Measurements from ENCODE around the gene FNDC11.
"Not testable (repeated sequence)": the region's sequence is repeated elsewhere in the genome, so short reads cannot be mapped to it uniquely, and the experiment has no call there.

FNDC11 gene

DNA sequence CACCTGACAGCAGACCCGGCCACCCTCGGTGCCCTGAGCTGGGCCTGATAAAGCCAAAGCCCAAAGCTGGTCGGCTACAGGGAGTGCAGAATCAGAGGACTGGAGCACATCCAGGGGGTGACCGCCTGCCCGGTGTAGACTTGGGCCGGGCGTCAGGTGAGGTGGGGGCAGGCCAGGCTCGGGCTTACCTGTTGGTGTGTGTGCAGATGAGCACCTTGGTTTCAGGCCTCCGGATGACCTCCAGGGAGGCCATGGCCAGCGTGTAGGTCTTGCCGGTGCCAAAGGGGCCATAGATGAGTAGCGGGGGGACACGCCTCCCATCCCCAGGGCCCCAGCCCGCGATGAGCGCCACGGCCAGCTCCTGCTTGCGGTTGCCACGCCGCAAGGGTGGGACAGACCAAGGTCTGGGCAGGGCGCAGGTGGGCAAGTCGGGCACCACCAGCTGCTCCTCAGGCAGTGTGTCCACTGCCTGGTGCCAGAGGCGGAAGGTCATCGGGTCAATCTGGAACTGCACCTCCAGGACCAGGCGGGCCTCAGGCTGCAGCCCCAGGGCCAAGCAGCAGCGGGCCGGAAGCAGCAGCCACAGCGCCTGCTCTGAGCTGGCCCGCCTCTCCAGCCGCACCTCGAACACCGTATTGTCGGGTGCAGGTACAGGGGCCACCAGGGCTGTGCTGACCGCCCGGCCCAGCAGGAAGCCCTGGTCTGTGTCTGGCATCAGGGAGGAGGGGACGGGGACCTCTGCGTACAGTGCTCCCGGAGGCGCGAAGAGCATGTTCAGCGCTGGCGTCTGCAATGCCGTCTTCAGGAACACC lies 14.4 kb downstream of the FNDC11 start:
- DNase-seq = no peak

GRCh38 chr20:63568986-63569949 lies 15.3 kb downstream of the FNDC11 start:
- no peak for DNase-seq

DNA sequence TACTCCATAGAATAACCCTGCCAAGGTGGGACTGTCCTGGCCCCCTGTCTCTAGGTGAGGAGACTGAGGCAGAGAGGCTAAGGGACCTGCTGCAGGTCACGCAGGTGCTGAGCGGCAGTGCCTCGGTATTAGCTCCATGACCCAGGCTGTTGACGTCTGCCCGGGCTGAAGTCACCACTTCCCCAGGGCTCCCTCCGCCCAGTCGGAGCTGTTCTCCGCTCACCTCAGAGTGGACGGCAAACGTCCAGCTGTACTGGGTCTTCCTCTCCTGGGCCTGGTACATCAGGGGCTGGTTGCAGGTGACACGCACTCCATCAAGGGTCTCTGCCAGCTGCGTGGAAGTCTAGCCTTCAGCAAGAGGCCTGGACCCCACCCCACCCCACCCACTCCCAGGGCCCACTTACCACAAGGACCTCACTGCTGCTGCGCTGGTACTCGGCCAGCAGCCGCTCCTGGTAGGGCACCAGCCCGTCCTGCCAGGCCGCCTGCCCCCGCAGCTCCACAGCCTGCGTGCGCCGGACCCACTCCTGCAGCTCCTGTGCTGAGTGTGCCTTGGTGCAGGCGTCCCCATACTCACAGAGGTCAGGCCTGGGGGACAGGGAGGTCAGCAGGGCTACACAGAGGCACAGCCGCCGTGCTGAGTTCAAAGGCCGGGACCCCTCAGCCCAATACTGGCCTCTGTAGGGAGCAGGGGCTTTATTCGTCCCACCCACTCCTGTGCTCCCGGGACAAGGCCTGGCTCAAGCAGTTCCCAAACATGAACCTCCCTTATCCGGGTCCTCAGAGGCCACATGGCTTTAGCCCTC lies 16.5 kb downstream of the FNDC11 start:
- DNase-seq = no peak

DNA sequence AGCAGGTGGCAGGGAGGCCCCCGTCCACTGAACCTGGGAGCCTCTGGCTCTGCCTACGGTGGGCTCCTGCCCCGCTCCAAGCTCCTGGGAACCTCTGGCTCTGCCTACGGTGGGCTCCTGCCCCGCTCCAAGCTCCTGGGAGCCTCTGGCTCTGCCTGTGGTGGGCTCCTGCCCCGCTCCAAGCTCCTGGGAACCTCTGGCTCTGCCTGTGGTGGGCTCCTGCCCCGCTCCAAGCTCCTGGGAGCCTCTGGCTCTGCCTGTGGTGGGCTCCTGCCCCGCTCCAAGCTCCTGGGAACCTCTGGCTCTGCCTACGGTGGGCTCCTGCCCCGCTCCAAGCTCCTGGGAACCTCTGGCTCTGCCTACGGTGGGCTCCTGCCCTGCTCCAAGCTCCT lies 17.1 kb downstream of the FNDC11 start:
- DNase-seq = not testable (repeated sequence)

DNA sequence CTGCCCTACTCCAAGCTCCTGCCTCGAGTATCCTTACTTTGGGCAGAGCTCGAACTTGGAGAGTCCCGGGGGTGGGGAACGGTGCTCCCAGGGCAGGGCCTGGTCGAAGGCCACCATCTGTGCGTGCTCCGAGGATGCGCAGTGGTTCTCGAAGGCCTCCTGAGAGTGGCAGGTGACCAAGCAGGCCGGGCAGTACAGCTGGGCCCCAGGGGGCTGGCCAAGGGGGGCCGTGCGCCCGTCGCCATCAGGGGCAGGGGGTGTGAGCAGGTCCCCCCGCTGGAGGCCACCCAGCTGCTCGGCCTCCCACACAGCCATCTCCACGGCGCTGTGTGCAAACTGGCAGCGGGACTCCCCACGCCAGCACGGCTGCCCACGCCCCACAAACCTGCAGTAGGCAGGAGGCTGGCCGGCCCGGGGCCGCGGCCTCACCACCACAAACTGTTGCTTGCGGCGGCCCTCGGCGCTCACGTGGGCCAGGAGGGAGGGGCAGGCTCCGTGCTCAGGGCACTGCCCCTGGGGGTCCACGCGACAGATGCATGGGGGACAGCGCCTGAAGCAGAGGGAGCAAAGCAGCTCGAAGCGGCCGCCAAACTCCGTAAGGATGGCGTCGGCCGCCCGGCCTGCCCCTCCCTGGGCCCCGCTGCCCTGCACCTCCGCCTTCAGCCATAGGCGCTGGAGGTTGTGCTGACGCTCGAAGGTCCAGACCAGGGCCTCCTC lies 18.3 kb downstream of the FNDC11 start:
- DNase-seq = no peak

- no peak for DNase-seq
These were observed 19.1 kb downstream of the FNDC11 start for GRCh38 chr20:63572788-63573646.

DNA sequence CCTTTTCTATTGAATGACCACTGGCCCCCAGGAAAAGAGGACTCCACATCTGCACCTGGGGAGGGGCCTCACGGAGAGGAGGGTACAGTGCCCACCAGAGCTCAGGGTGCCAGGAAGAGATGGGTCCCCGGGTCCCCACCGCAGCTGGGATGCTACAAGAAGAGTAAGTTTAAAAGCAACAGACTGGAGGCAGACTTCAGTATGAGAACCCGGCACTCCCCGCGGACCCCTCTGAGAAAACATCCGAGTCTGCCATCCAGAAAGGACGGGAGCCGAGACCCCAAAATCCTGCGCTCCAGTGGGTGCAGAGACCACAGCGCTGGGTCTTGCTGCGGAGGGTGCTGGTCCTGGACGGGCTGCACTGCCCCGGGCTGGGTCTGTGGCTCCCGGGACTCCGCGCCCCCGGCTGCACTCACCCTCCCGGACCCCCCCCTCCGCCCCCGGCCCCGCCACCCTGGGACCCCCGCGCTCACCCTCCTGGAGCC lies 19.7 kb downstream of the FNDC11 start:
- DNase-seq = no peak

GRCh38 chr20:63574156-63574828 lies 20.3 kb downstream of the FNDC11 start, which contains the start of gene HELZ2:
Gene HELZ2, minus strand, starts transcription at chr20:63574239. Its CDS starts 1,854 bp downstream, at chr20:63572385.
- DNase-seq = peak; percentile 62

GRCh38 chr20:63574829-63575743 lies 21.1 kb downstream of the FNDC11 start:
- DNase-seq = no peak

GRCh38 chr20:63576311-63576710 lies 22.4 kb downstream of the FNDC11 start:
- no peak for DNase-seq

GRCh38 chr20:63577317-63577894 lies 23.4 kb downstream of the FNDC11 start:
- no peak for DNase-seq

GRCh38 chr20:63578224-63579016 lies 24.5 kb downstream of the FNDC11 start:
- no peak for DNase-seq

DNA sequence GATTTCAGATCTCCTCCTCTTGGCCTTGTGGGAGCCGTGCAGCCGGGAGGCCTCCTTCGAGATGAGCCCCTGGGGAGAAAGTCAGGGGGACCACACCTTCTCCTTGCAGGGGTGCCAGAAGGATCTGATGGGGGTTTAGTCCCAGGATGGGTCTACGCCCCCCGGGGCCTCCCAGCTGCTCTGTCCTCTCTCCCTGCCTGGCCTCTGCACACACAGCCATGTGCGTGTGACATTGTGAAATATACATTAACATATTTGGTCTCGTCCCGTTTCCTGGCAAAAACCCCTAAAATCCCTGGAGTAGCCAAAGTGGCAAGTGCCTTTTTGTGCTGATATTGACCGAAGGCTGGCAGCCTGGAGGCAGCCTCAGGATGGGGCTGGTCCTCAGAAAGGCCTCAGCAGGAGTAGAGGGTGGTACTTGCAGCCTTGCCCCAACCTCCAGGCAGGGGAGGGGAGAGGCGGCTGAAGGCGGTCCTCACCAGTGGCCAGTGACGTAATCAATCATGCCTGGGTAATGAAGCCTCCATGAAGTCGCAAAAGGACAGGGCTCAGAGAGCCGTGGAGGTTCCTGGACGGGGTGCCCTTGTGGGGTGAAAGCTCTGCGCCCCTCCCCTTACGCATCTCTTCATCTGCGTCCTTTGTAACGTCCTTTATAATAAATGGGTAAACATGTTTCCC lies 25.2 kb downstream of the FNDC11 start:
- no peak for DNase-seq

DNA sequence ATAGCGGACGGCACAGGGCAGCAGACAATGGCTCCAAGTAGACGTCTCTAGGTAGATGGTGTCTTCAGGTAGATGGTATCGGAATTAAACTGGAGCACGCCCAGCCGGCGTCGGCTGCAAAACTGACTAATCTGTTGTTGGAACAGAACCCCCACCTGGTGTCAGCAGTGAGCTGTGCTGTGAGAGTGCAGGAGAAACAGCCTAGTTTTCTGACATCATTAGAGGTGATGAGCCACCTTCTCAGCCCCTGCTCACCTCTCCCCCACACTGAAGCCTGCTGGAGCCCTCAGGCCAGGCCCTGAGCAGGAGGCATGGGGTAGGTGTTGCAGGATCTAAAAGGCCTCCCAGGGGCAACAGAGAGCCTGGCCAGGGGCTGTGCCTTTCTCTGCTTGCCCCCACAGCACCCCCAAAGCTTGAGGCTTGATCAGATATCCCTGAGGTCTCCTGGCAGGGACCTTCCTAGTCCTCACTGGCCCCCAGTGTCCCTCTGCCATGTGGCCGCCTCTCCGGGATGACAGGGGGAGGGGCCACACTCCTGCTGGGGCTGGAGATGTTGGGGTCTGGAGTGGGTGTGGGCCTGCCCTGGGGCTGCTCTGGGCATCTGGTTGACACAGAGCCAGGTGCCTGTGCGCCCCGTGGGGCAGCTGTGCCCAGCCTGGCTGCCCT lies 27.0 kb downstream of the FNDC11 start:
- peak; percentile 62 for DNase-seq

GRCh38 chr20:63582382-63583063 lies 28.6 kb downstream of the FNDC11 start:
- DNase-seq = no peak

Data from activated effector memory CD4-positive, alpha-beta T cell treated with Interleukin-2 at 50 U/mL for 16 hours (primary cell).